NCI-H510A treated with DMSO at 0.1 percent for 48 hours (cell line): Measurements from ENCODE around the gene POLR1E.

Source experiments
- DNase-seq: peaks from one replicate; lab custom pipeline; 2025; lab: John Stamatoyannopoulos, UW

POLR1E gene, protein sequence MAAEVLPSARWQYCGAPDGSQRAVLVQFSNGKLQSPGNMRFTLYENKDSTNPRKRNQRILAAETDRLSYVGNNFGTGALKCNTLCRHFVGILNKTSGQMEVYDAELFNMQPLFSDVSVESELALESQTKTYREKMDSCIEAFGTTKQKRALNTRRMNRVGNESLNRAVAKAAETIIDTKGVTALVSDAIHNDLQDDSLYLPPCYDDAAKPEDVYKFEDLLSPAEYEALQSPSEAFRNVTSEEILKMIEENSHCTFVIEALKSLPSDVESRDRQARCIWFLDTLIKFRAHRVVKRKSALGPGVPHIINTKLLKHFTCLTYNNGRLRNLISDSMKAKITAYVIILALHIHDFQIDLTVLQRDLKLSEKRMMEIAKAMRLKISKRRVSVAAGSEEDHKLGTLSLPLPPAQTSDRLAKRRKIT

GRCh38 chr9:37485389-37486255 lies at the start of gene POLR1E:
TSS of gene POLR1E (plus strand) at chr9:37485948. CDS start at chr9:37486048, 100 bp downstream.
- peak; percentile 80 for DNase-seq

DNA sequence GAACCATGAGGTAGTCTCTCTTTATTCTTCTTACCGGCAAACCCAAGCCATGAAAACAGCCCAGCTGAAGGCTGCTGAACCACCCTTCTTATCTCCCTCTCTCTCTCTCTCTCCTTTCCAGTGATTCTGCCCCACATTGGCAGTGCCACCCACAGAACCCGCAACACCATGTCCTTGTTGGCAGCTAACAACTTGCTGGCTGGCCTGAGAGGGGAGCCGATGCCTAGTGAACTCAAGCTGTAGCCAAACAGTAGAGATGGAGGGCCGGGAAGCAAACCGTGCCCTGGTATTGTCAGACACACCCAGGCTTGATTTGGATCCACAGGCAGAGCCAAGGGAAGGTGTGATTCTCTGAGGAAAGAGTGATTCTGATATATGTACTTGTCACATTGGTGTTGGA lies 49.2 kb upstream of the POLR1E start:
- no peak for DNase-seq

GRCh38 chr9:37437010-37437409 lies 48.7 kb upstream of the POLR1E start:
- no peak for DNase-seq

DNA sequence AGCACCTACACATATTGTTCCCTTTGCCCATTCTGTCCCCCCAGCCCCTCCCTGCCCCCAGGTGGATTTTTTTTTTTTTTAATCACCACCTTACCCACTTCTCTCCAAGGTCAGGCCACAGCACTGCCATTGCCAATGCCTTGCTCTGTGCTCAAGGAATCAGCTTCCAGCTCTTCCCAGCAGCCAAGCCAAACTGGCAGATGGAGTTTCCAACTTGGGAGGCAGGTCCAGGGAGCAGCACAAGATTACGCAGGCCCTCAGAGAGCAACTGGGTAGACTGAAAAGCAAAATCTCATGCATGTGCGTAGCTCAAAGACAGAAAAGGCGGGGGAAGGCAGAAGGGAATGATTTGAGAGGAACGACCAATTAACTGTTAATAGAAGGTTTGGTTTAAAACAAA lies 48.1 kb upstream of the POLR1E start:
- DNase-seq, result no peak

- no peak for DNase-seq
Observed at GRCh38 chr9:37438359-37438758, 47.4 kb upstream of the POLR1E start.

- no peak for DNase-seq
Observed at GRCh38 chr9:37441776-37442370, 43.9 kb upstream of the POLR1E start.

- no peak for DNase-seq
Observed at GRCh38 chr9:37442556-37442955, 43.2 kb upstream of the POLR1E start.

- DNase-seq, result no peak
Observed at GRCh38 chr9:37443566-37443965, 42.2 kb upstream of the POLR1E start.

GRCh38 chr9:37444890-37445289 lies 40.9 kb upstream of the POLR1E start:
- no peak for DNase-seq

- DNase-seq, result no peak
Observed at GRCh38 chr9:37445832-37446231, 39.9 kb upstream of the POLR1E start.

DNA sequence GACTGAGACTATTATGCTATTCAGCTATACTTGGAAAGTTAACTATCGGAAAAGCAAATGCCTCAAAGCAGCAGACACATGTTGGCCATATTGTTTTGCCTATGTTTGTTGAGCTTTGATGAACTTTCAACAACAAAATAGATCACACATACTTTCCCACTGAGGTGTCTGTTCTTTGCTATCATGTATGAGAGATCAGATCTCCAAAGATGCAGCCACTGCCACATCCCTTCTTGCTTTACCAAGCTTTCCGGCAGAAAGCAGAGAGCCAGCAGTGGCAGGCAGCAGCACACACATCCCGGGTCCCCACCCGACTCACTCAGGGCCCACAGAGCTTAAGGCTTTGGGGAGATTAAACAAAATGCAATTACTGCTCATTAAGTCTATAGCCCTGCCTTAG lies 39.3 kb upstream of the POLR1E start:
- DNase-seq, result no peak

GRCh38 chr9:37447111-37447510 lies 38.6 kb upstream of the POLR1E start:
- no peak for DNase-seq

- no peak for DNase-seq
Observed at GRCh38 chr9:37449862-37450632, 35.7 kb upstream of the POLR1E start.

DNA sequence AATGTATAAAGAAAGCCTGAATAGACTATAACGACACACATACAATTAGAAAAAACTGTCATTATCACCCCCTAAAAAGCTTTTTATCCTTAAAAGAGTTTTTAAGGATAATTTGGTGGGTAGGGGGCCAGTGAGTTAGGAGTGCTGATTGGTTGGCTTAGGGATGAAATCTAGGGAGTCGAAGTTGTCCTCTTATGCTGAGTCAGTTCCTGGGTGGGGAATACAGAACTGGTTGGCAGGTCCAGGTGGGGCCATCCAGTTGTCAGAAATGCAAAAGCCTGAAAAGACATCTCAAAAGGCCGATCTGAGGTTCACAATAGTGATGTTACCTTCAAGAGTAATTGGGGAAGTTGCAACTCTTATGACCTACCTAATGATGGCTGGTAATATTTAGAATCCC lies 34.1 kb upstream of the POLR1E start:
- no peak for DNase-seq

- DNase-seq, result no peak
Observed at GRCh38 chr9:37452611-37453010, 33.1 kb upstream of the POLR1E start.

- no peak for DNase-seq
Observed at GRCh38 chr9:37453827-37454226, 31.9 kb upstream of the POLR1E start.

GRCh38 chr9:37454238-37454637 lies 31.5 kb upstream of the POLR1E start:
- DNase-seq, result no peak

DNA sequence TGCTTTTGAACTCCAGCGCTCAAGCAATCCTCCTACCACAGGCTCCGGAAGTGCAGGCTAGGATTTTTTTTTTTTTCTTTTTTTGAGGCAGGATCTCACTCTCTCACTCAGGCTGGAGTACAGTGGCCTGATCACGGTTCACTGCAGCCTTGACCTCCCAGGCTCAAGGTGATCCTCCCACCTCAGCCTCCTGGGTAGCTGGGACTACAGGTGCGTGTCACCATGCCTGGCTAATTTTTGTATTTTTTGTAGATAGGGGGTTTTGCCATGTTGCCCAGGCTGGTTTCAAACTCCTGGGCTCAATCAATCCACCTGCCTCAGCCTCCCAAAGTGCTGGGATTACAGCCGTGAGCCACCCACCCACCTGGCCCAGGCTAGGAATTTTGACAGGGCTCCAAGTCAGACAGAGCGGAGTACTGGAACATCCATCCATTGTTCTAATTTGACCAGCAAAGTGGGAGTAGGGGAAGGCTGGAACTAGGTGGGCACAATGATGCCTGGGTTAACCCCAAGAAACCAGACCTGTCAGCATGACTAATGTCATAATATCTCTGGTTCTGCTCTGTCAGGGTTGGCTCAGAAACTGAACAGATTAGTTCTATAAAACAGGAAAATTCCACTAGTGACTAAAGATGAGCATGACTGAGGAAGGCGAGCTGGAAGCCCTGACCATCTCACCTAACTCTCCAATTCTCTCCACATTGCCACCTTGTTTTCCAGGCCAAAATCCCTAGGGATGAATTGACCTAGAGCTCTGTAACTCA lies 29.7 kb upstream of the POLR1E start:
- DNase-seq, result no peak

GRCh38 chr9:37456817-37457216 lies 28.9 kb upstream of the POLR1E start:
- no peak for DNase-seq

- DNase-seq, result no peak
Observed at GRCh38 chr9:37464006-37464405, 21.7 kb upstream of the POLR1E start.
